ENCODE data around the gene MDFI.

DNA sequence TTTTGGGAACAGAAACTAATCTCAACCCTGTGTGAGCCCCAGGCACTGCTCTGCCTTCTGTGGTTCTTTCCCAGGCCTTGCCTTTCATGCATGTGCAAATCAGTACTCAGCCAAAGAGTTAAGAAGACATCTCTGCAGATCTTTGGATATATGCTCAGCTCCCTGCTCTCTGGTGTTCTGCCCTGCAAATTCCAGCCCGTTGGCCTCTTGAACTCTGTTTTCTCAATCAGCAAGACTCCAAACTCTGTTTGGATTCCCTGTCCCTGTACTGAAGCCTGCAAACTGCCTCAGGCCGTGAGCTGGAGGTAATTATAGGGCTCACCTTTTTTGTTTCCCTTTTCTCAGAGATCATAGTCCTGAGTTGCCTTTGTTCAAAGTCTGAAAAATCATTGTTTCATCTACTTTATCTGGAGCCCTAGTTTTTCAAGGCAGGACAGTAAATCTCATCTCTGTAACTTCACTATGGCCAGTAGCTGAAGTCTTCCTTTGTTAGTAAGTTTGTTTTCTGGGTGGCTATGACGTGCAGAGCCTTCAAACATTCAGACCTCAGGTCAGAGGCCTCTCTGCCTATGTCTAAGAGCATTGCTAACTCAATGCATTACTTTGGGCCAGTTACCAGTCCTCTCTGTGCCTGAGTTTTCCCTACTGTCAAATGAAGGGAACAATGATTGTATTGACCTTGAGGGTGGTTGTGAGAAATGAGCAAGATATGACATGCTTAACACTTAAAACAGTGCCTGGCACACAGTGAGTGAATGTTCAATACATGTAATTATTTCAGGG is 15.9 kb upstream of the MDFI start:
- TF ChIP-seq, protein P1, sequence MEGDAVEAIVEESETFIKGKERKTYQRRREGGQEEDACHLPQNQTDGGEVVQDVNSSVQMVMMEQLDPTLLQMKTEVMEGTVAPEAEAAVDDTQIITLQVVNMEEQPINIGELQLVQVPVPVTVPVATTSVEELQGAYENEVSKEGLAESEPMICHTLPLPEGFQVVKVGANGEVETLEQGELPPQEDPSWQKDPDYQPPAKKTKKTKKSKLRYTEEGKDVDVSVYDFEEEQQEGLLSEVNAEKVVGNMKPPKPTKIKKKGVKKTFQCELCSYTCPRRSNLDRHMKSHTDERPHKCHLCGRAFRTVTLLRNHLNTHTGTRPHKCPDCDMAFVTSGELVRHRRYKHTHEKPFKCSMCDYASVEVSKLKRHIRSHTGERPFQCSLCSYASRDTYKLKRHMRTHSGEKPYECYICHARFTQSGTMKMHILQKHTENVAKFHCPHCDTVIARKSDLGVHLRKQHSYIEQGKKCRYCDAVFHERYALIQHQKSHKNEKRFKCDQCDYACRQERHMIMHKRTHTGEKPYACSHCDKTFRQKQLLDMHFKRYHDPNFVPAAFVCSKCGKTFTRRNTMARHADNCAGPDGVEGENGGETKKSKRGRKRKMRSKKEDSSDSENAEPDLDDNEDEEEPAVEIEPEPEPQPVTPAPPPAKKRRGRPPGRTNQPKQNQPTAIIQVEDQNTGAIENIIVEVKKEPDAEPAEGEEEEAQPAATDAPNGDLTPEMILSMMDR (IDR thresholded peaks at IDR 0.05): no peak
- TF ChIP-seq POLR2A (IDR thresholded peaks at IDR 0.05; ENCODE audit: low read depth) (no peak), POLR2AphosphoS5 (IDR thresholded peaks at IDR 0.05) (no peak)

All from esophagus muscularis mucosa (tissue), 3 donors.